Mammary epithelial cell (primary cell): Measurements from ENCODE around the gene HSD17B13.

ENCODE experiments used
- EZH2 ChIP-seq: IDR thresholded peaks from 2 replicates; pipeline ENCODE4 v1.6.1; 2012; ENCODE audit warnings: low read length, inconsistent platforms, borderline replicate concordance
- TF ChIP-seq, protein P1 (sequence below), 2 donors: IDR thresholded peaks in 1 of 2; conservative IDR thresholded peaks in 1 of 2; 2 replicates each; pipeline ENCODE4 v1.5.1; 2011 to 2012; ENCODE audit warnings: inconsistent platforms in 2 of 2, low read length in 2 of 2, mild to moderate bottlenecking in 2 of 2, control low read depth in 1 of 2, low read depth in 1 of 2; ENCODE audit not compliant: insufficient read depth in 1 of 2; ENCODE audit errors: extremely low read depth in 1 of 2

DNA sequence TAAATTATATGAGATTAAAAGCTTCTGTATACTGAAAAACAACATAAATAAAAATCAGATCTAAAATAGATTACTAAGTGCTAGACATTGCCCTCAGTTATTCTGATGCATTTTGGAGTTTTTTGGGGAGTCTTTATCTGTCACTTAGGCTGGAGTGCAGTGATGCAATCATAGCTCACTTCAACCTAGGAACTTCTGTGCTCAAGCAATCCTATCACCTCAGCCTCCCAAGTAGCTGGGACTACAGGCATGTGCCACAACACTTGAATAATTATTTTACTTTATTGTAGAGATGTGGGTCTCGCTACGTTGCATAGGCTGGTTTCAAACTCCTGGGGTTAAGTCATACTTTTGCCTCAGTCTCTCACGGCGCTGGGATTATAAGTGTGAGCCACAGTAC, 36.6 kb upstream of the HSD17B13 start:
- TF ChIP-seq, protein P1, sequence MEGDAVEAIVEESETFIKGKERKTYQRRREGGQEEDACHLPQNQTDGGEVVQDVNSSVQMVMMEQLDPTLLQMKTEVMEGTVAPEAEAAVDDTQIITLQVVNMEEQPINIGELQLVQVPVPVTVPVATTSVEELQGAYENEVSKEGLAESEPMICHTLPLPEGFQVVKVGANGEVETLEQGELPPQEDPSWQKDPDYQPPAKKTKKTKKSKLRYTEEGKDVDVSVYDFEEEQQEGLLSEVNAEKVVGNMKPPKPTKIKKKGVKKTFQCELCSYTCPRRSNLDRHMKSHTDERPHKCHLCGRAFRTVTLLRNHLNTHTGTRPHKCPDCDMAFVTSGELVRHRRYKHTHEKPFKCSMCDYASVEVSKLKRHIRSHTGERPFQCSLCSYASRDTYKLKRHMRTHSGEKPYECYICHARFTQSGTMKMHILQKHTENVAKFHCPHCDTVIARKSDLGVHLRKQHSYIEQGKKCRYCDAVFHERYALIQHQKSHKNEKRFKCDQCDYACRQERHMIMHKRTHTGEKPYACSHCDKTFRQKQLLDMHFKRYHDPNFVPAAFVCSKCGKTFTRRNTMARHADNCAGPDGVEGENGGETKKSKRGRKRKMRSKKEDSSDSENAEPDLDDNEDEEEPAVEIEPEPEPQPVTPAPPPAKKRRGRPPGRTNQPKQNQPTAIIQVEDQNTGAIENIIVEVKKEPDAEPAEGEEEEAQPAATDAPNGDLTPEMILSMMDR (conservative IDR thresholded peaks at IDR 0.05 in 1 of 2, IDR thresholded peaks at IDR 0.05 in 1 of 2; ENCODE audit: extremely low read depth in 1 of 2, insufficient read depth in 1 of 2, low read depth in 1 of 2, low read length in 2 of 2), result no peak
- TF ChIP-seq EZH2, result no peak
